ENCODE data around the gene EVA1A.

GRCh38 chr2:75505012-75505411, 55.7 kb downstream of the EVA1A start:
- no peak for TF ChIP-seq CTCF (IDR thresholded peaks at IDR 0.05)
- no peak for TF ChIP-seq POLR2A (IDR thresholded peaks at IDR 0.05)
- no peak for TF ChIP-seq POLR2AphosphoS5 (IDR thresholded peaks at IDR 0.05)
- TF ChIP-seq EP300 (IDR thresholded peaks at IDR 0.05) = no peak

Data from stomach (tissue), 4 donors.